ACC112 (cell line): ENCODE results near the gene CORIN.

Experiments
- H2AFZ ChIP-seq: fragments of 200-600 bp; sonication (generic); one replicate; pipeline ENCODE4 v1.6.0; 2017; ENCODE audit warnings: antibody characterized with exemption, low read length; ENCODE audit not compliant: unreplicated experiment
- H3K27ac ChIP-seq: fragments of 200-600 bp; sonication (generic); 2 replicates; pipeline ENCODE4 v1.5.1; 2014; ENCODE audit warnings: low read depth, mild to moderate bottlenecking, antibody characterized with exemption, low read length, moderate library complexity
- H3K27me3 ChIP-seq: fragments of 200-600 bp; sonication (generic); 2 replicates; pipeline ENCODE4 v1.6.1; 2014; ENCODE audit warnings: mild to moderate bottlenecking, antibody characterized with exemption, low read length, moderate library complexity, mixed read lengths; ENCODE audit not compliant: insufficient read depth
- H3K36me3 ChIP-seq: fragments of 200-600 bp; sonication (generic); 2 replicates; pipeline ENCODE4 v1.6.1; 2016; ENCODE audit warnings: mild to moderate bottlenecking, antibody characterized with exemption, low read length, moderate library complexity, mixed read lengths; ENCODE audit not compliant: insufficient read depth
- H3K4me1 ChIP-seq: fragments of 200-600 bp; sonication (generic); one replicate; pipeline ENCODE4 v1.6.1; 2016; ENCODE audit warnings: low read length, mixed read lengths; ENCODE audit not compliant: insufficient read depth, unreplicated experiment, control insufficient read depth
- H3K4me3 ChIP-seq: fragments of 200-600 bp; sonication (generic); 2 replicates; pipeline ENCODE4 v1.5.1; 2014; ENCODE audit warnings: mild to moderate bottlenecking, low read depth, low read length
- H3K79me2 ChIP-seq: fragments of 200-600 bp; sonication (generic); one replicate; pipeline ENCODE4 v1.6.0; 2016; ENCODE audit warnings: low read length; ENCODE audit not compliant: control insufficient read depth, unreplicated experiment, insufficient read depth

The CORIN gene

GRCh38 chr4:47855350-47855749 is 17.5 kb upstream of the CORIN start:
- Histone ChIP-seq H3K4me1 (peaks cover 52% of the 10 kb centered on the region), H3K36me3 (peaks cover 29% of the 10 kb centered on the region), H3K79me2 (peaks cover 5% of the 10 kb centered on the region), H3K4me3 (no peak overlapping the region), H3K27ac (no peak overlapping the region), H3K27me3 (no peaks in the 10 kb centered on the region), H2AFZ (no peak overlapping the region)

- no peak overlapping the region for H2AFZ ChIP-seq
- H3K27me3 ChIP-seq: no peaks in the 10 kb centered on the region
- peaks cover 49% of the 10 kb centered on the region for H3K4me1 ChIP-seq
- H3K79me2 ChIP-seq: peaks cover 4% of the 10 kb centered on the region
- peaks cover 38% of the 10 kb centered on the region for H3K36me3 ChIP-seq
- H3K27ac ChIP-seq: peak overlapping the region; percentile 95
- peak overlapping the region; percentile 43 for H3K4me3 ChIP-seq
Measured at GRCh38 chr4:47852136-47852535, 14.3 kb upstream of the CORIN start.

GRCh38 chr4:47849466-47849865 is 11.6 kb upstream of the CORIN start:
- no peak overlapping the region for H2AFZ ChIP-seq
- peaks cover 4% of the 10 kb centered on the region for H3K79me2 ChIP-seq
- no peak overlapping the region; the same call in 1 of the 2 replicates for H3K27ac ChIP-seq
- no peak overlapping the region for H3K4me3 ChIP-seq
- H3K4me1 ChIP-seq: peaks cover 40% of the 10 kb centered on the region
- no peaks in the 10 kb centered on the region for H3K27me3 ChIP-seq
- peaks cover 36% of the 10 kb centered on the region for H3K36me3 ChIP-seq

GRCh38 chr4:47848041-47848440 is 10.2 kb upstream of the CORIN start:
- peaks cover 24% of the 10 kb centered on the region for H3K36me3 ChIP-seq
- H3K27me3 ChIP-seq: no peaks in the 10 kb centered on the region
- H3K27ac ChIP-seq: no peak overlapping the region
- H3K4me1 ChIP-seq: peaks cover 29% of the 10 kb centered on the region
- H3K79me2 ChIP-seq: no peaks in the 10 kb centered on the region
- H2AFZ ChIP-seq: no peak overlapping the region
- no peak overlapping the region for H3K4me3 ChIP-seq

GRCh38 chr4:47842985-47843384 is 5.1 kb upstream of the CORIN start:
- no peak overlapping the region for H3K4me3 ChIP-seq
- no peak overlapping the region for H2AFZ ChIP-seq
- H3K27me3 ChIP-seq: no peaks in the 10 kb centered on the region
- peak overlapping the region; percentile 26; the same call in 1 of the 2 replicates for H3K27ac ChIP-seq
- peaks cover 27% of the 10 kb centered on the region for H3K4me1 ChIP-seq
- H3K36me3 ChIP-seq: peaks cover 7% of the 10 kb centered on the region
- no peaks in the 10 kb centered on the region for H3K79me2 ChIP-seq

DNA sequence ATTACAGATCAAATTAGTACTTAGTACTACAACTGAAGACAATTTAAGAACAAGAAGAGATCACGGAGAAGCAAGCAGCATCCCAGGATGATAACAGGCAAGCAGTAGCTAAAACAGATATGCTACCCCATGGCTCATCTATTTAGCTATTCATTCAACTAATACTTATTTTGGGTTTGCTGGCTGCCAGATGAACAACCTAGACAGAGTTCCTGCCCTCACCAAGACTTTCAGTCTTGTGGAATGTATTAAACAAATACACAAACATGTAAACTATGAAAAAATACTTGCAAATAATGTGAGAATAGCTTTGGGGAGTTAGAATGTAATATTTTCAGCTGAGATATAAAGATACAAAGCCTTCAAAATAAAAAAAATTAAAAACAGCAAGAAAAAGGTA is 2.4 kb upstream of the CORIN start:
- Histone ChIP-seq H3K79me2 (no peaks in the 10 kb centered on the region), H3K4me1 (peaks cover 38% of the 10 kb centered on the region), H2AFZ (no peak overlapping the region), H3K36me3 (no peaks in the 10 kb centered on the region; the same call in none of the 2 replicates), H3K27me3 (no peaks in the 10 kb centered on the region), H3K4me3 (no peak overlapping the region), H3K27ac (peak overlapping the region; percentile 79)

- Histone ChIP-seq H3K27me3 (no peaks in the 10 kb centered on the region), H2AFZ (peak overlapping the region; percentile 31), H3K4me3 (no peak overlapping the region), H3K36me3 (no peaks in the 10 kb centered on the region; the same call in none of the 2 replicates), H3K79me2 (no peaks in the 10 kb centered on the region), H3K4me1 (peaks cover 38% of the 10 kb centered on the region), H3K27ac (peak overlapping the region; percentile 79)
Measured at GRCh38 chr4:47839259-47839658, 1.4 kb upstream of the CORIN start.

DNA sequence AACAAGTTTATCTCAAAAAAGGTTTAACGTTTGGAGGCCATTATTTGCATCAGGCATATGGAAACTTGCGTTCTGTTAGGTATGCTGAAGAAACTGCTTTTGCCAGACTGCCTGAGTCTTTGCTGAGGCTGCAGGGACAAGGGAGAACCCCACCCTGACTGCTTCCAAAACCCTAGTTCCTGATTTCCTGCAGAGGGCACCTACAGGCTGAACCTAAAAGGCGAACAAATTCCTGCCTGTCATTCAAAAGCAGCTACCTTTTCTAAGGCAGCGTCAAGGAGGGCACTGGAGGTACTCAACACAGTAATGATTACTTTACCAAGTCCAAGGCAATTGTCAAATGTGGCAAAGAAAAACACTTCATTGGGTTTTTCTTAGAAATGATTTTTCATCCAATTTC is 578 bp upstream of the CORIN start:
- Histone ChIP-seq H3K4me1 (peaks cover 38% of the 10 kb centered on the region), H3K36me3 (no peaks in the 10 kb centered on the region; the same call in 1 of the 2 replicates), H2AFZ (no peak overlapping the region), H3K27me3 (no peaks in the 10 kb centered on the region), H3K27ac (peak overlapping the region; percentile 79), H3K79me2 (no peaks in the 10 kb centered on the region), H3K4me3 (no peak overlapping the region)

GRCh38 chr4:47837094-47837907 is 566 bp downstream of the CORIN start:
- Histone ChIP-seq H3K79me2 (no peaks in the 10 kb centered on the region), H3K36me3 (no peaks in the 10 kb centered on the region; the same call in 1 of the 2 replicates), H3K27me3 (no peaks in the 10 kb centered on the region), H3K4me1 (peaks cover 38% of the 10 kb centered on the region), H3K27ac (no peak overlapping the region), H2AFZ (peak overlapping the region; percentile 71), H3K4me3 (peak overlapping the region; percentile 81)

- Histone ChIP-seq H2AFZ (peak overlapping the region; percentile 71), H3K79me2 (no peaks in the 10 kb centered on the region), H3K36me3 (no peaks in the 10 kb centered on the region; the same call in 1 of the 2 replicates), H3K4me1 (peaks cover 38% of the 10 kb centered on the region), H3K4me3 (peak overlapping the region; percentile 81), H3K27me3 (no peaks in the 10 kb centered on the region), H3K27ac (no peak overlapping the region)
Measured at GRCh38 chr4:47836641-47837093, 1.2 kb downstream of the CORIN start.

DNA sequence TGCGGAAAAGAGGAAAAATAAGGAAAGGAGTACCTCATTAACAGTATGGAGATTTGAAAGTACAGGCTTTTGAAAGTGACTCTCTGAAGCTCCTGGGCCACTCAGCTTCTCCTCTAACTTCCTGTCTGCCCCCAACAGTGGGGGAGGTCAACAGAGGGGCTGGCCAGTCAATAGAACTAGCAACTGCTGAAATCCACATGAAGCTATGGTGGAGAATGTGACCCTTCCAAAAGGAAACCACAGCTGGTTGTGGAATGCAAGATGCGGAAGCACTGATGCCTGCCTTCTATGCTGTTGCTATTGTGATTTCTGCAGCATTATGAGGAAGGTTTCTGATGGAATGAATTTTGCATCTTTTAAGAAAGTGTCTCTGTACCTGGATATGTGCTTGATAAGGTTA is 2.4 kb downstream of the CORIN start:
- H2AFZ ChIP-seq: no peak overlapping the region
- H3K4me3 ChIP-seq: no peak overlapping the region; the same call in 1 of the 2 replicates
- H3K27ac ChIP-seq: no peak overlapping the region

More for the DNA sequence above, 2.4 kb downstream of the CORIN start:
- no peaks in the 10 kb centered on the region for H3K79me2 ChIP-seq
- H3K36me3 ChIP-seq: no peaks in the 10 kb centered on the region
- peaks cover 33% of the 10 kb centered on the region for H3K4me1 ChIP-seq
- no peaks in the 10 kb centered on the region for H3K27me3 ChIP-seq
